WI38 (cell line): Measurements from ENCODE around the gene HSD17B13.

Experiments used
- H3K4me3 ChIP-seq: 2 replicates; pipeline ENCODE4 v1.5.1; 2011; ENCODE audit warnings: low read depth, mild to moderate bottlenecking, control low read depth, low read length
- TF ChIP-seq, protein P1 (sequence below): IDR thresholded peaks from 2 replicates; pipeline ENCODE4 v1.5.1; 2012; ENCODE audit warnings: low read depth, mild to moderate bottlenecking, control low read depth, low read length

Gene HSD17B13

DNA sequence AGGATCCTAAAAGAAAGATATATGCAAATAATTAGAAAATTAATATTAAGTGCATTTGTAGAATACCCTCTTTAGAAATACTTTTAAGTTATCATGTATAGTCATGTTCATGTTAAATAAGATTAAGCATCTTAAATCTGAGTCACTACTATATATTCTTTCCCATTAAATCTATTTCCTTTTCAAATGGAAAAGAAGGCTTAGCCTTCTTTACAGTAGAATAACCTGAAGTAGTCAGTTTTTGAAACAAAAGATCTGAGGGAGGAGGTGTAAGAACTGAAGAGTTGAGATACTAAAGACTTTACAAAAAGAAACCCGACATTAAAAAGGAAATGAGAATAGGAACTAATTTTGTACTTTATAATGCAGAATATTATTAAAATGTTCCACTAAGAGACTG, 14.7 kb upstream of the HSD17B13 start:
- H3K4me3 ChIP-seq = no peak overlapping the region
- TF ChIP-seq, protein P1, sequence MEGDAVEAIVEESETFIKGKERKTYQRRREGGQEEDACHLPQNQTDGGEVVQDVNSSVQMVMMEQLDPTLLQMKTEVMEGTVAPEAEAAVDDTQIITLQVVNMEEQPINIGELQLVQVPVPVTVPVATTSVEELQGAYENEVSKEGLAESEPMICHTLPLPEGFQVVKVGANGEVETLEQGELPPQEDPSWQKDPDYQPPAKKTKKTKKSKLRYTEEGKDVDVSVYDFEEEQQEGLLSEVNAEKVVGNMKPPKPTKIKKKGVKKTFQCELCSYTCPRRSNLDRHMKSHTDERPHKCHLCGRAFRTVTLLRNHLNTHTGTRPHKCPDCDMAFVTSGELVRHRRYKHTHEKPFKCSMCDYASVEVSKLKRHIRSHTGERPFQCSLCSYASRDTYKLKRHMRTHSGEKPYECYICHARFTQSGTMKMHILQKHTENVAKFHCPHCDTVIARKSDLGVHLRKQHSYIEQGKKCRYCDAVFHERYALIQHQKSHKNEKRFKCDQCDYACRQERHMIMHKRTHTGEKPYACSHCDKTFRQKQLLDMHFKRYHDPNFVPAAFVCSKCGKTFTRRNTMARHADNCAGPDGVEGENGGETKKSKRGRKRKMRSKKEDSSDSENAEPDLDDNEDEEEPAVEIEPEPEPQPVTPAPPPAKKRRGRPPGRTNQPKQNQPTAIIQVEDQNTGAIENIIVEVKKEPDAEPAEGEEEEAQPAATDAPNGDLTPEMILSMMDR = no peak

DNA sequence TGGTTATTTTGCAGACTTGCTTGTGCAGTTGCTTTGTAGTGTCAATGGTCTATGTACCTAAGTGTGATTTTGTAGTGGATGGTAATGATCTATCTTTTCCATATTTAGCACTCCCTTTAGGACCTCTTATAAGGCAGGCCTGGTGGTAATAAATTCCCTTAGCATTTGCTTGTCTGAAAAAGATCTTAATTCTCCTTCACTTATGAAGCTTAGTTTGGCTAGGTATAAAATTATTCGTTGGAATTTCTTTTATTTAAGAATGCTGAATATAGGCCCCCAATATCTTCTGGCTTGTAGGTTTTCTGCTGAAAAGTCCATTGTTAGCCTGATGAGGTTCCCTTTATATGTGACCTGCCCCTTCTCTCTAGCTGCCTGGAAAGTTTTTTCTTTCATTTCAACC, 10.6 kb upstream of the HSD17B13 start:
- TF ChIP-seq, protein P1 = no peak
- H3K4me3 ChIP-seq = no peak overlapping the region

DNA sequence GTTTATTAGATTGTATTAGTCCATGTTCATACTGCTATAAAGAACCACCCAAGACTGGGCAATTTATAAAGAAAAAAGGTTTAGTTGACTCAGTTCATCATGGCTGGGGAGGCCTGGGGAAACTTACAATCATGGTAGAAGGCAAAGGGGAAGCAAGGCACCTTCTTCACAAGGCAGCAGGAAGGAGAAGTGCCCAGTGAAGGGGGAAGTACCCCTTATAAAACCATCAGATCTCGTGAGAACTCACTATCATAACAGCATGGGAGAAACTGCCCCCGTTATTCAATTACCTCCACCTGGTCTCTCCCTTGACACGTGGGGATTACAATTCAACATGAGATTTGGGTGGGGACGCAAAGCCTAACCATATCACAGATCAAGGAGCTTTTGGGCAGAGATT, 8.1 kb upstream of the HSD17B13 start:
- TF ChIP-seq, protein P1 = no peak
- H3K4me3 ChIP-seq = no peak overlapping the region

DNA sequence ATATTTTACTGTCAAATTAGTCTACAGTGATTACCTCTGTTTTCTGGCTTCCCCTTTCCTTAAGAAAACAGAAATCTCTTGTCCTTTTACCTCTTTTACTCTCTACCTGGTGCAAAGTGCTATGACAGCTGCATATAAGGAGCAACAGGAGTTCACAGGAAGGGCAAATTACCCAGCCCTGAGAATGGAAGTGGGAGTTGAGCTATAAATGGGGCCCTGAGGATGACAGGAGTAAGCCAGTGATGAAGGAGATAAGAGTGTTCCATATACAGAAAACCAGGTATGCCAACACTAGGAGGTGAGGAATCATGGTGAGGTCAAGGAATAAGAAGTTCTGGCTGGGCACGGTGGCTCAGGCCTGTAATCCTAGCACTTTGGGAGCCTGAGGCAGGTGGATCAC, 4.5 kb upstream of the HSD17B13 start:
- TF ChIP-seq, protein P1 = no peak
- H3K4me3 ChIP-seq = no peak overlapping the region

DNA sequence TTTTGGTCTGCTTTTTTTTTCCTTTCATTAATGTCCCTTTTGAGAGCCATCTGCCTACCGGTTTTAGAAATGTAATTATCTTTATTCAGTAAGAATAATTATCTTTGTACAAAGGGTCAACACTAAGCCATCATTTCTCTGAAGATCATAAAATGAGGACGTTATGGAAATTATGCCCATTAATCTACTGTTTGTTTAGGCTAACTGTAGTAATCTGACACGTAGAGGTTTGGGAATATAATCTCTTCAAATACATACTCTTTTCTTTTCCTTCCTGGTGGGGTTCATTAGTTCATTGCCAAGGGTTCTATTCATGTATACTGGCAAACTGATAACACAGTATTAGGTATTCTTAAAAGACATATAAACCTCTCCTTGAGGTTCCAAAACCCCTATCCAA, 3.8 kb upstream of the HSD17B13 start:
- TF ChIP-seq, protein P1 = no peak

DNA sequence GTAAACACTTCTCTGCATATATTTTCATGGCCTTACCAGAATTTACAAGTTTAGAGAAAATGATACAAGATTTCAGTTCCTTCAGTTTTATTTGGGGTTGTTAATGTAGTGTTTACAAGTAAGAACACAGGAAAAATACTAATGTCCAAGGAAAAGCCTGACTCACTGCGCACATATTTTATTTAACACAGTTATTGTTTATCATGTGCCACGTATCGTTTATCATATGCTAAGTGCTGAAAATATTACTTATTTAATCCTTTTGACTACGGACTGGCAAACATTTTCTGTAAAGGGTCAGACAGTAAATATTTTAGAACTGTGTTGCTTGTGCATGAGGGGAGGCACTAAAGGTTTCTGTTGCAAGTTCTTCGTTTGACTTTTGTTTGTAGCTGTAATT, 794 bp downstream of the HSD17B13 start:
- TF ChIP-seq, protein P1 = no peak
- no peak overlapping the region for H3K4me3 ChIP-seq

More for the DNA sequence above, 3.8 kb upstream of the HSD17B13 start:
- H3K4me3 ChIP-seq = no peak overlapping the region

DNA sequence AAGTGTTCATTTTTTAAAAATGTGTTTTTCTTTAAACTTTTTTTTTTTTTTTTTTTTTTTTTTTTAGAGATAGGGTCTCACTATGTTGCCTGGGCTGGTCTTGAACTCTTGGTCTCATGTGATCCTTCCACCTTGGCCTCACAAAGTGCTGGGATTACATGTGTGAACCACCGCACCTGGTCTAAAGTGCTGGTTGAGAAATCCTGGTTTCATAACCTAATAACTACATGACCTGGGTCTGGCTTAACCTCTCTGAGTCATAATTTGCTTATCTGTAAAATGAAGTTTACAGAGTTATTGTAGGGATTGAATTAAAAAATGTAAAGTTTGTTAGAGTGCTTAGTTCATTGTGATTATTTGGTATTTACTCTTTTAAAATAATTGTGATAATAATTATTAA, 5.2 kb downstream of the HSD17B13 start:
- TF ChIP-seq, protein P1 = no peak
- H3K4me3 ChIP-seq = no peak overlapping the region
